GM12875 (cell line): ENCODE results near the gene FGF1.

Source experiments
- H3K4me3 ChIP-seq: one replicate; pipeline ENCODE4 v1.5.1; 2011; ENCODE audit warnings: low read depth, low read length, control low read depth
- CTCF ChIP-seq: IDR thresholded peaks from 2 replicates; pipeline ENCODE4 v1.5.1; 2011; ENCODE audit warnings: low read depth, mild to moderate bottlenecking, control low read depth, inconsistent platforms, low read length, moderate library complexity, borderline replicate concordance; ENCODE audit not compliant: insufficient read depth

FGF1 gene

GRCh38 chr5:142664067-142664466 lies 21.8 kb downstream of the FGF1 start:
- TF ChIP-seq CTCF = no peak
- H3K4me3 ChIP-seq = no peak overlapping the region

DNA sequence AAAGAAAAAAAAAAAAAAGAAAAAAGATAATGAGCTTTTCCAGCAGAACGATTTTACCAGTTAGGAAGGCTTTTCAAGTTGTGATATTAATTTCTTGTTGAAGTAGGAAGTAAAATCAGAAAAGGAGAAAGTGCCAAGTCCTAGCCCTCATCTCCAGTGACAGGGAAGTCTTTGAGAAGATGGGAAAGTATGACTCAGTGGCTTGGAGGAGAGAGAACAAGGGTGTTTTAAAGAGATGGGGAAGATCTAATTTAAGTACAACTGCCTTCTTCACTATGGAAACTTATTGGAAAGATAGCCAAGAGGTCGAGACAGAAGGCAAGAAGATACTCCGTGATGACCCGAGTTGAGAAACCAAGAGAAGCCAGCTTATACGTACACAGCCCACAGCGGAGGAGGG lies 22.6 kb downstream of the FGF1 start:
- TF ChIP-seq CTCF = no peak
- H3K4me3 ChIP-seq = no peak overlapping the region

- no peak for TF ChIP-seq CTCF
- no peak overlapping the region for H3K4me3 ChIP-seq
Measured at GRCh38 chr5:142661957-142662356, 23.9 kb downstream of the FGF1 start.

GRCh38 chr5:142661143-142661542 lies 24.7 kb downstream of the FGF1 start:
- H3K4me3 ChIP-seq = no peak overlapping the region
- no peak for TF ChIP-seq CTCF

DNA sequence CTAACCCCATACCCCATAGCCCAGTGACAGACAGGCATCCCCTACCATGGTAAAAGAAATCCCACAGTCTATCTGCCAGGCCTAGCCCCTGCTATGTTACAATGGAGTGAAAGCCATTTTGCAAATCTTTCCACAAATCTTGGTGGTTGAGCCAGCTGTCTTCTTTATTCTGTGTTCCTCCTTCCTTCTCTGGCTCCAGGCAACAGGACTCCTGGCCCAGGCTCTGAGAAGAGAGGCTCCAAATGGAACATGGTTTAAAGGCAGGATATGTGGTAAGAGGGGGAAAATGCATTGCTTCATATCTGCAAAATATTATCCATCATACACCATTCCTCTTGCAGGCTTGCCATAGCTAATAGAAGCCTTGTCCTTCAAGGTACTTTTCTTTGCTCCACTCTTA lies 25.2 kb downstream of the FGF1 start:
- no peak overlapping the region for H3K4me3 ChIP-seq
- no peak for TF ChIP-seq CTCF

DNA sequence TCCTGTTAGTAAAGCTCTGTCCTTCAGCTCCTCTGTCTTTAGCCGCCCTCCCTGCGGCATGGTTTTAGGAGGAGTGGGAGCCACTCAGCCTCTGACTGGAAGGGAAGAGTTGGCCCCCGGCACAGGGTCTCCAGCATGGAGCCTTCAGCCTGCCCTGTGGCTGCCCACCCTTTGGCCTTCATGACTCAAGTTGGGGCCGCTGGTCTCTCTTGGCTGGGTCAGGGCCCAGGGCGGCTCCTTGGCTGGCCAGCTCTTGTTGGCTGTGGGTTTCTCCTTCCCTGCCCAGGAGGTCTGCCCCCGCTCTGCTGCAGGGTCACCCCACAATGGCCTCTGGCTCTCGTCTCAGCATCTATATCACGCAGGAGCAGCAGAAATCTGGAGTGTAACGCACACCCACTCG lies 25.7 kb downstream of the FGF1 start:
- no peak for TF ChIP-seq CTCF
- no peak overlapping the region for H3K4me3 ChIP-seq

GRCh38 chr5:142659405-142659804 lies 26.5 kb downstream of the FGF1 start:
- no peak for TF ChIP-seq CTCF
- H3K4me3 ChIP-seq = no peak overlapping the region
